GM23338 (cell line): ENCODE data around the gene MICAL3. TPM values are rescaled to one million over a fixed set of nuclear protein-coding genes. Genes with fewer than 3 reads are reported as not detected.

Experiments
- ATAC-seq: fragments of 200-7000 bp; cut with Tn5 transposase; 3 replicates; pipeline ENCODE4 v1.9.1; 2020
- DNase-seq: peaks from one replicate; pipeline ENCODE4 v3.0.0-alpha.2; 2015; ENCODE audit warnings: low spot score
- H2AFZ ChIP-seq: fragments of 200-600 bp; sonication (generic); 2 replicates; pipeline ENCODE4 v1.8.0; 2016; ENCODE audit warnings: antibody characterized with exemption, mild to moderate bottlenecking, moderate library complexity
- H3F3A ChIP-seq: fragments of 200-600 bp; sonication (generic); replicated peaks from 2 replicates; pipeline ENCODE4 v1.8.0; 2017; ENCODE audit warnings: antibody characterized with exemption, mixed run types, low read depth
- H3K27ac ChIP-seq: fragments of 200-600 bp; sonication (generic); 2 replicates; pipeline ENCODE4 v1.6.1; 2016; ENCODE audit warnings: low read depth
- H3K27me3 ChIP-seq: fragments of 200-600 bp; sonication (generic); 2 replicates; pipeline ENCODE4 v1.8.0; 2016; ENCODE audit warnings: mild to moderate bottlenecking, mixed run types, moderate library complexity; ENCODE audit not compliant: insufficient read depth
- H3K36me3 ChIP-seq: fragments of 200-600 bp; sonication (generic); 2 replicates; pipeline ENCODE4 v1.8.0; 2016; ENCODE audit warnings: mild to moderate bottlenecking; ENCODE audit not compliant: insufficient read depth
- H3K4me1 ChIP-seq: fragments of 200-600 bp; sonication (generic); 2 replicates; pipeline ENCODE4 v1.8.0; 2016; ENCODE audit warnings: mild to moderate bottlenecking, moderate library complexity; ENCODE audit not compliant: insufficient read depth
- H3K4me2 ChIP-seq: fragments of 200-600 bp; sonication (generic); 2 replicates; pipeline ENCODE4 v1.7.1; 2017; ENCODE audit warnings: mixed run types
- H3K4me3 ChIP-seq: fragments of 200-600 bp; sonication (generic); 2 replicates; pipeline ENCODE4 v1.6.1; 2016; ENCODE audit warnings: mixed run types
- H3K79me2 ChIP-seq: fragments of 200-600 bp; sonication (generic); replicated peaks from 2 replicates; pipeline ENCODE4 v1.8.0; 2017; ENCODE audit warnings: mild to moderate bottlenecking; ENCODE audit not compliant: insufficient read depth
- H3K9me2 ChIP-seq: fragments of 200-600 bp; sonication (generic); 2 replicates; pipeline ENCODE4 v1.8.0; 2017; ENCODE audit not compliant: insufficient read depth
- H4K20me1 ChIP-seq: fragments of 200-600 bp; sonication (generic); replicated peaks from 2 replicates; pipeline ENCODE4 v1.8.0; 2017; ENCODE audit warnings: mild to moderate bottlenecking; ENCODE audit not compliant: insufficient read depth
- H3K27ac Mint-ChIP-seq: 2 replicates; pipeline ENCODE4 v1.8.0; 2020; ENCODE audit warnings: inconsistent platforms, mild to moderate bottlenecking, moderate library complexity, mixed read lengths
- H3K27me3 Mint-ChIP-seq: 3 replicates; pipeline ENCODE4 v1.8.0; 2022; ENCODE audit warnings: low read depth, mild to moderate bottlenecking, moderate library complexity, mixed read lengths, inconsistent platforms; ENCODE audit not compliant: insufficient read depth, poor library complexity
- H3K36me3 Mint-ChIP-seq: 3 replicates; pipeline ENCODE4 v1.8.0; 2021; ENCODE audit warnings: low read depth, mild to moderate bottlenecking, inconsistent platforms, moderate library complexity, mixed read lengths
- H3K4me1 Mint-ChIP-seq: 3 replicates; pipeline ENCODE4 v1.8.0; 2020; ENCODE audit warnings: mild to moderate bottlenecking, inconsistent platforms, mixed read lengths
- H3K4me3 Mint-ChIP-seq: 3 replicates; pipeline ENCODE4 v1.8.0; 2021; ENCODE audit warnings: moderate library complexity, mild to moderate bottlenecking, inconsistent platforms, mixed read lengths
- H3K9me3 Mint-ChIP-seq: 3 replicates; pipeline ENCODE4 v1.8.0; 2020; ENCODE audit warnings: moderate library complexity, mild to moderate bottlenecking, inconsistent platforms, mixed read lengths
- CREB1 ChIP-seq: fragments of 250-450 bp; sonication (Bioruptor Pico); IDR thresholded peaks from 2 replicates; pipeline ENCODE4 v1.5.0; 2020; ENCODE audit warnings: low read depth, mild to moderate bottlenecking, moderate library complexity
- EZH2 ChIP-seq: fragments of 200-600 bp; sonication (generic); IDR thresholded peaks from one replicate; pipeline ENCODE4 v1.8.0; 2017; ENCODE audit warnings: antibody characterized with exemption, mild to moderate bottlenecking, low read depth; ENCODE audit not compliant: unreplicated experiment
- EZH2phosphoT487 ChIP-seq: fragments of 200-600 bp; sonication (generic); IDR thresholded peaks from one replicate; pipeline ENCODE4 v1.8.1; 2018; ENCODE audit warnings: antibody characterized with exemption; ENCODE audit not compliant: unreplicated experiment
- NANOG ChIP-seq: IDR thresholded peaks from 2 replicates; pipeline ENCODE4 v1.6.1; 2016; ENCODE audit warnings: antibody characterized with exemption, borderline replicate concordance
- POLR2AphosphoS5 ChIP-seq: IDR thresholded peaks from 2 replicates; pipeline ENCODE4 v1.6.1; 2016; ENCODE audit warnings: antibody characterized with exemption, low read depth
- REST ChIP-seq: IDR thresholded peaks from one replicate; pipeline ENCODE4 v1.6.1; 2018; ENCODE audit warnings: antibody characterized with exemption; ENCODE audit not compliant: unreplicated experiment
- STAT1 ChIP-seq: IDR thresholded peaks from one replicate; pipeline ENCODE4 v1.6.1; 2016; ENCODE audit warnings: antibody characterized with exemption; ENCODE audit not compliant: unreplicated experiment
- ZNF114 ChIP-seq: fragments of 250-450 bp; sonication (Bioruptor Pico); IDR thresholded peaks from 2 replicates; pipeline ENCODE4 v1.5.0; 2020; ENCODE audit warnings: mild to moderate bottlenecking, moderate library complexity
- ZNF331 ChIP-seq: fragments of 250-450 bp; sonication (Bioruptor Pico); IDR thresholded peaks from 2 replicates; pipeline ENCODE4 v1.5.0; 2020; ENCODE audit warnings: low read depth, mild to moderate bottlenecking, moderate library complexity
- ZNF462 ChIP-seq: fragments of 250-450 bp; sonication (Bioruptor Pico); IDR thresholded peaks from 2 replicates; pipeline ENCODE4 v1.5.0; 2020; ENCODE audit warnings: mild to moderate bottlenecking, moderate library complexity
- polyA plus RNA-seq: library from polyadenylated mRNA; unstranded; fragments of >200 nt; fragmentation: Nextera tagmentation; extraction: Ambion mirVana; gene quantifications from 2 replicates; pipeline ENCODE4 v1.2.1, GENCODE V29; 2016
- total RNA-seq: library from RNA; depleted of rRNA; stranded (reverse); fragments of >200 nt; shearing (Covaris generic); gene quantifications from 2 replicates; pipeline ENCODE4 v1.2.3, GENCODE V29; 2014

Gene MICAL3
- total and polyA plus RNA-seq, 2 experiments from 2014 or later = 10.1 to 33.9 TPM

GRCh38 chr22:18031695-18032454 is 7.5 kb upstream of the MICAL3 start:
- Histone ChIP-seq H3K9me2 (no peaks in the 10 kb centered on the region), H3F3A (no peaks in the 10 kb centered on the region), H3K79me2 (no peaks in the 10 kb centered on the region), H3K27ac (no peak overlapping the region), H2AFZ (no peak overlapping the region), H3K27me3 (peaks cover 5% of the 10 kb centered on the region), H3K4me1 (no peaks in the 10 kb centered on the region), H3K36me3 (no peaks in the 10 kb centered on the region), H4K20me1 (no peaks in the 10 kb centered on the region), H3K4me3 (no peak overlapping the region), H3K4me2 (no peak overlapping the region)
- no peak for ATAC-seq
- no peak for TF ChIP-seq ZNF114 (CRISPR knock-in tag)
- no peak for TF ChIP-seq STAT1
- TF ChIP-seq EZH2phosphoT487 = no peak
- TF ChIP-seq CREB1 = no peak
- no peak for TF ChIP-seq NANOG
- TF ChIP-seq ZNF462 = no peak
- TF ChIP-seq POLR2AphosphoS5 = no peak
- TF ChIP-seq EZH2 = no peak
- no peak for TF ChIP-seq ZNF331 (CRISPR knock-in tag)
- no peak for TF ChIP-seq REST
- Mint-ChIP-seq H3K4me3 (no peak overlapping the region), H3K27ac (no peak overlapping the region), H3K4me1 (peaks cover 7% of the 10 kb centered on the region), H3K9me3 (no peaks in the 10 kb centered on the region), H3K27me3 (peaks cover 3% of the 10 kb centered on the region), H3K36me3 (no peaks in the 10 kb centered on the region)
- DNase-seq = no peak
